ENCODE results near the gene VRK3. TPM values are rescaled to one million over a fixed set of nuclear protein-coding genes. Genes with fewer than 3 reads are reported as not detected.

VRK3 gene
- total and polyA plus RNA-seq, 2 of the 4 experiments (the other 2 are of a cell fraction), result 28.7 to 35.8 TPM

DNA sequence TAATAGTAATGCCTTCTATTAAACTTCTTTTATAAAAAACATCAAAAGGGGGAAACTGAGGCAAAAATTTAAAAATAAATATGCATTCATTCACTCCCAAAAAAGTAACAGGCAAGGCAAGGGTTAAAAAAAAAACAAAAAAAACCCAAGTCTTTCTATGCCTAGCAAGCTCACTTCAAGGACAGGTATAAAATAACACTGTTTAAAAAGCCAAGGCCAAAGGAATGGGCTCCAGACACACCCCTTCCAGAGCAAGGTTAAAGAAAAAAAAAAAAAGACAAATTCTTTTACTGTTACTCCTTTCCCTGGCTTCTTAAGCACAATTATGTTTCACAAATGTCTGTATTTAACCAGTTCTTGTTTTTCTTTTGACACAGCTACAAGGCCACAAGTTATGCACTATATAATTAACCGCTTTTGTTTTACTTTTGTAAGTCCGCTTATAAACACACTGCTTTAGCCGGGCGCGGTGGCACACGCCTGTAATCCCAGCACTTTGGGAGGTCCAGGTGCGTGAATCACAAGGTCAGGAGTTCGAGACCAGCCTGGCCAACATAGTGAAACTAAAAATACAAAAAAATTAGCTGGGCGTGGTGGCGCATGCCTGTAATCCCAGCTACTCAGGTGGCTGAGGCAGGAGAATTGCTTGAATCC, 67.8 kb downstream of the VRK3 start:
- H3K4me1 ChIP-seq (ENCODE audit: control insufficient read depth, insufficient read depth, low read length), result no peaks in the 10 kb centered on the region
- H3K9me3 ChIP-seq (ENCODE audit: control insufficient read depth, insufficient read depth, low read length), result no peaks in the 10 kb centered on the region
- no peak overlapping the region for H3K4ac ChIP-seq (ENCODE audit: low read depth, low read length)
- H4K8ac ChIP-seq (ENCODE audit: low read depth in 2 of 2, low read length in 2 of 2), result no peak overlapping the region
- H4K20me1 ChIP-seq (ENCODE audit: insufficient read depth, low read length), result no peaks in the 10 kb centered on the region
- no peak for TF ChIP-seq MXI1 (IDR thresholded peaks at IDR 0.05; ENCODE audit: borderline replicate concordance, low read depth, low read length)
- TF ChIP-seq RCOR1 (IDR thresholded peaks at IDR 0.05; ENCODE audit: insufficient replicate concordance, low read length), result no peak
- no peak for TF ChIP-seq BHLHE40 (IDR thresholded peaks at IDR 0.05; ENCODE audit: low read depth, low read length)
- no peak for TF ChIP-seq MAZ (IDR thresholded peaks at IDR 0.05; ENCODE audit: borderline replicate concordance, low read depth, low read length)
- TF ChIP-seq, protein P1, sequence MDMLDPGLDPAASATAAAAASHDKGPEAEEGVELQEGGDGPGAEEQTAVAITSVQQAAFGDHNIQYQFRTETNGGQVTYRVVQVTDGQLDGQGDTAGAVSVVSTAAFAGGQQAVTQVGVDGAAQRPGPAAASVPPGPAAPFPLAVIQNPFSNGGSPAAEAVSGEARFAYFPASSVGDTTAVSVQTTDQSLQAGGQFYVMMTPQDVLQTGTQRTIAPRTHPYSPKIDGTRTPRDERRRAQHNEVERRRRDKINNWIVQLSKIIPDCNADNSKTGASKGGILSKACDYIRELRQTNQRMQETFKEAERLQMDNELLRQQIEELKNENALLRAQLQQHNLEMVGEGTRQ (IDR thresholded peaks at IDR 0.05; ENCODE audit: low read depth, low read length), result no peak
- no peak for TF ChIP-seq RFX5 (IDR thresholded peaks at IDR 0.05; ENCODE audit: low read depth, low read length)
- in situ Hi-C loops (cut with MboI; ENCODE audit: low sequenced_read_pairs), result no loop called here
- peaks cover 12% of the 10 kb centered on the region for H3K27me3 ChIP-seq (ENCODE audit: control insufficient read depth, insufficient read depth, low read length)
- H3K9me1 ChIP-seq (ENCODE audit: insufficient read depth, low read length), result no peaks in the 10 kb centered on the region
- intact Hi-C loops (cut with micrococcal nuclease), result no loop called here
- no peak overlapping the region for H2AK9ac ChIP-seq (replicated peaks; ENCODE audit: low read depth, low read length, poor library complexity)
- no peak overlapping the region for H3K4me2 ChIP-seq (ENCODE audit: low read depth, low read length)
- no peak overlapping the region for H3K4me3 ChIP-seq (ENCODE audit: insufficient read depth, low read depth, low read length)
- POLR2A ChIA-PET (ENCODE audit: unreplicated experiment), result no interaction called here
- H3K27ac ChIP-seq (ENCODE audit: insufficient read depth, low read length), result no peak overlapping the region
- DNase-seq, result no peak
- no peak overlapping the region for H3K18ac ChIP-seq (ENCODE audit: low read depth, low read length)
- no peak overlapping the region for H2BK120ac ChIP-seq (ENCODE audit: low read depth, low read length)
- H3K14ac ChIP-seq (replicated peaks; ENCODE audit: low read depth, low read length), result no peak overlapping the region
- H3K23ac ChIP-seq (ENCODE audit: low read depth, low read length), result no peak overlapping the region
- no peak overlapping the region for H3K9ac ChIP-seq (ENCODE audit: low read depth, low read length)
- H3K79me1 ChIP-seq (ENCODE audit: low read depth in 1 of 2, low read length in 2 of 2), result no peaks in the 10 kb centered on the region
- dilution Hi-C loops (cut with HindIII; ENCODE audit: low sequenced_read_pairs, unreplicated experiment), result no loop called here
- CTCF ChIA-PET, result interaction anchor here (0.6 kb wide), 1 partner anchor 7 kb away, joined by 3 read pairs; no protein-coding TSS in a partner anchor
- ATAC-seq (ENCODE audit: low read depth), result no peak
- BruUV-seq (replicated peaks), result no TSS peak
- H2BK20ac ChIP-seq (ENCODE audit: low read depth, low read length), result no peak overlapping the region
- H2AFZ ChIP-seq (replicated peaks; ENCODE audit: low read length, poor library complexity), result no peak overlapping the region
- no peak overlapping the region for H4K91ac ChIP-seq (ENCODE audit: insufficient read depth, low read depth, low read length)
- H2BK5ac ChIP-seq (ENCODE audit: low read depth, low read length, poor library complexity, severe bottlenecking), result no peak overlapping the region
- H3K56ac ChIP-seq (ENCODE audit: extremely low read depth, insufficient read depth, low read length), result no peak overlapping the region
- H4K5ac ChIP-seq (ENCODE audit: low read depth, low read length), result no peak overlapping the region
- no peaks in the 10 kb centered on the region for H3K36me3 ChIP-seq (ENCODE audit: control insufficient read depth, insufficient read depth, low read length)
- 72% methylated on average over 7 of the region's 10 CpGs; no CpG with 5 or more reads in 1 of the 2 experiments for WGBS, 2 experiments (ENCODE audit: extremely low coverage in 2 of 2, insufficient read length in 1 of 2)
- H2AK5ac ChIP-seq (ENCODE audit: low read depth, low read length), result no peak overlapping the region
- H2BK15ac ChIP-seq (ENCODE audit: low read depth, low read length), result no peak overlapping the region

All from IMR-90 (cell line).